T-helper 1 cell treated with Interleukin-12 subunit alpha and Interleukin-12 subunit beta and Interleukin-4 antibody, amounts not matched to agents 30 ng/mL and 1 ng/mL, for 36 hours (primary cell): ENCODE measurements around the gene CEACAM21. TPM values are rescaled to one million over a fixed set of nuclear protein-coding genes. Genes with fewer than 3 reads are reported as not detected.

Experiments
- intact Hi-C: fragments of 100-400 bp; cut with micrococcal nuclease; formaldehyde crosslinking; loops from one replicate; pipeline ENCODE4 v1.15.1; 2024
- total RNA-seq: library from RNA; stranded (reverse); gene quantifications from 2 replicates; pipeline ENCODE4 v1.2.3, GENCODE V29; 2022

CEACAM21 gene
- total RNA-seq, 1 donor from 2014 or later: 45.3 TPM

DNA sequence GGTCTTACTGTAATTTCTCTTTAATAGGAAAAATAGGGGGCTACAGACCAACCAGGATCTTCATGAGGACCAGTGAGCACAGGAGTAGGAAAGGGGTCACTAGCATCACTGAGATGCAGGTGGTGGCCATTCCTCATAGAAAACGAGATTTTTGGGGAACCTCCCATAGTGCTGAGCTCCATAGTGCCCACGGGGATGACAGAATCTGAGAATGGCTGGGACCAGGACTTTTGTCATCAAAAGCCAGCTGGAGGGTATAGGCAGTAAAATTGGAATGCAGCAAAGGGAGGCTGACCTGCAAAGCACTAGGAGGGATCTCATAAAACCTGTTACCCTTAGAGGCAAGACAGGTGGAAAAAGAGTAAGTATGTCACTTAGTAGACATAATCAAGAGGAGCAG lies 28.4 kb upstream of the CEACAM21 start:
- intact Hi-C loops: loop anchor here (5.0 to 10.0 kb wide), 3 partner anchors 315 to 1123 kb away; partner anchors contain the start of genes COQ8B, ITPKC, RPS19 and SERTAD1

GRCh38 chr19:41548047-41548446 lies 27.9 kb upstream of the CEACAM21 start:
- intact Hi-C loops: loop anchor here (5.0 to 10.0 kb wide), 3 partner anchors 314 to 1123 kb away; partner anchors contain the start of genes COQ8B, ITPKC, RPS19 and SERTAD1

DNA sequence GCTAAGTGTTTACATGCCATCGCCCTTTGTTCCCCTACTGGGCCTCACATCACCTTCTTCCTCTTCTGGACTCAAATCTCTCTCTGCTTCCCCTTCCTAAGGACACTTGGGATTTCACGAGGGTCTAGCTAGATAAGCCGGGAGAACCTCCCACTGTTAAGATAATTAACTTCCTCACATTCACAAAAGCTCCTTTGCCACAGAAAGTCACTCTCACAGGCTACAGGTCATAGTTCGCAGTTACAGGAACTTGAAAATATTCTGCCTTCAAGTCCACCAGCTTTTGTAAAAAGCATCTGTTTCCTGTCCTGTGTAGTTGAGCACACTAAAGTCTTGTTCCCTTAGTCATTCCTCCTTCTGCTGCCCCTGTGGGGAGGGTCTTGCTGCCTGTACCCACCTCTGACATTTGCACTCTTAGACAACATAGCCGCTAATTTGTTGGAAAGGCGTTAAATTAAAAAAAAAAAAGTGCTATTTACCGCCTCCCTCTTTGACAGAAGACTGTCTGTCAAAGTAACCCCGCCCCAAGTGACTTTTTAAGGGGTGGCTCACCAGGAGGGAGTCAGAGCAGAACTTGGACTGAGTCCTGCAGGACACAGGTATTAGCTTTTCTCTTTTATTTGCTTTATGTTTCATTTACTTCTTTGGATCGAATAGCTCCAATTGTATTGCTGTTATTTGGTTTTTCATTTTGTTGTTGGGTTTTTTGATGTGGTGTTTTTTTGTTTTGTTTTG lies 26.8 kb upstream of the CEACAM21 start:
- intact Hi-C loops: loop anchor here (1.0 to 10.0 kb wide), 5 partner anchors 10 to 1124 kb away; partner anchors contain the start of genes BCKDHA, COQ8B, EXOSC5 and ITPKC

DNA sequence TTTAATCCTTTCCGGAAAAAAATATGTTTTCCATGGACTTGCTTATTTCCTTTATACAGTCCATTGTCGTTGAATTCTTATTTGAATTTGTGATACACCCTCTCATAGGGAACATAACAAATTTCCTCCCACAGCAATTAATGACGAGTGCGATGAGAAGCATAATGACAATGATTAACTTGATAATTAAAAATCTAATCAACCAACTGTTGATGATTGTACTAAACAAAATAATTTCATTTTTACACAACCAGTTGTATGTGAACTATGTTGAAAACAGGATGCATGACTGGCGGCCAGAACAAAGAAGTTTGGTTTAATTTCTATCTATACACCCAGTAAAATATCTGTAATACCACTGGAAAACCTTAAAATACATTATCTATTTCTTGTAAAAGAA lies 26.1 kb upstream of the CEACAM21 start:
- intact Hi-C loops: loop anchor here (1.0 to 10.0 kb wide), 7 partner anchors 9 to 1125 kb away; partner anchors contain the start of genes BCKDHA, COQ8B, EXOSC5 and ITPKC

DNA sequence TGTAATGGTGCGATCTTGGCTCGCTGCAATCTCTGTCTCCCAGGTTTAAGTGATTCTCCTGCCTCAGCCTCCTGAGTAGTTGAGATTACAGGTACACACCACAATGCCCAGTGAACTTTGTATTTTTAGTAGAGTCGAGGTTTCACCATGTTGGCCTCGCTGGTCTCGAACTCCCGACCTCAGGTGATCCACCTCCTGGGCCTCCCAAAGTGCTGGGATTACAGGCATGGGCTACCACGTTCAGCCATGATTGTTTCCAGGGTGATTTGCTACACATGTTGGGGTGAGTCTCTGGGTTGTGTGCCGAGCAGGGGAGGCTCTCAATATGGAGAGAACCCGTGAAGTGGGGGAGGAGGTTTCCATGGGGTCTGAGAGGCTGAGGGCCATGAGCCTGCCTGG lies 24.8 kb upstream of the CEACAM21 start:
- intact Hi-C loops: loop anchor here (1.0 to 5.0 kb wide), 3 partner anchors 9 to 288 kb away; no protein-coding TSS in a partner anchor

DNA sequence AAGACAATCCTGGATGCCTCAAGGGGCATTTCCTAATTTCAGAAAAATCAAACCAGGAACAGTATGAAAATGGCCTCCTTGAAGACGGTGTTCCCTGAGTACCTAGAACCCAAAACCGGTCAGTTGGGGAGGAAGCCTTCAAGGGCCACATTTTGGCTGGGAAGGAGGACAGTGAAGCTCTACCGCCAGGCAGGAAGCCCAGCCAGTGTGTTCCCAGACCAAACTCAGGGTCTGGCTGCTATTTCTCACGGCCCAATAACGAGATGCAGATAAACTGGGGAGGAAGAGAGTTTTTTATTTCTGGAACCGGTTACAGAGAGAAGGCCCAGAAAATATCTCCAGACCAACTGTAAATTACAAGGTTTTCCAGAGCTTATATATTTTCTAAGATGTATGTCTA lies 24.3 kb upstream of the CEACAM21 start:
- intact Hi-C loops: loop anchor here (1.0 to 5.0 kb wide), 3 partner anchors 9 to 289 kb away; no protein-coding TSS in a partner anchor

GRCh38 chr19:41552558-41552957 lies 23.4 kb upstream of the CEACAM21 start:
- intact Hi-C loops: loop anchor here (5.0 kb wide), 1 partner anchor 245 kb away; no protein-coding TSS in a partner anchor

DNA sequence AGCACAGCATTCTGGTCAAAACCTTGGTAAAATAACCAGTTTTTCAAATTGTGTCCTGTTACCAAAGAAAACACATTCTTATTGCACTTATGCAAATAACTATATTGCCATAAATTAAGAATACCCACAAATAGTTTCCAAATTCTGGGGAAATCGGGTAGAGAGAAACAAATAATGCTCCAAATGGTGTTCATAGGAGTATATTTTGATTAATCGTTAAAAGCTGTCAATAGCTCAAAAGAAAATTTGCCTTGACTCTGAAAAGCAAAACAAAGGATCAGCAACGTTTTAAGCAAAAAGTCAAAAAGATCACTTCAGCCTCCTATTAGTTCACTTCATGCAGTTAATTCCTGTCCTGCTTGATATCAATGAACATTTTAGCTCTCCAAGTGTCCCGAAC lies 22.2 kb upstream of the CEACAM21 start:
- intact Hi-C loops: loop anchor here (2.0 to 5.0 kb wide), 2 partner anchors 203 to 247 kb away; no protein-coding TSS in a partner anchor

GRCh38 chr19:41554907-41555306 lies 21.1 kb upstream of the CEACAM21 start:
- intact Hi-C loops: loop anchor here (1.0 to 5.0 kb wide), 4 partner anchors 8 to 248 kb away; no protein-coding TSS in a partner anchor

- intact Hi-C loops: loop anchor here (1.0 to 2.0 kb wide), 3 partner anchors 8 to 205 kb away; no protein-coding TSS in a partner anchor
These were observed 20.2 kb upstream of the CEACAM21 start for GRCh38 chr19:41555748-41556147.

DNA sequence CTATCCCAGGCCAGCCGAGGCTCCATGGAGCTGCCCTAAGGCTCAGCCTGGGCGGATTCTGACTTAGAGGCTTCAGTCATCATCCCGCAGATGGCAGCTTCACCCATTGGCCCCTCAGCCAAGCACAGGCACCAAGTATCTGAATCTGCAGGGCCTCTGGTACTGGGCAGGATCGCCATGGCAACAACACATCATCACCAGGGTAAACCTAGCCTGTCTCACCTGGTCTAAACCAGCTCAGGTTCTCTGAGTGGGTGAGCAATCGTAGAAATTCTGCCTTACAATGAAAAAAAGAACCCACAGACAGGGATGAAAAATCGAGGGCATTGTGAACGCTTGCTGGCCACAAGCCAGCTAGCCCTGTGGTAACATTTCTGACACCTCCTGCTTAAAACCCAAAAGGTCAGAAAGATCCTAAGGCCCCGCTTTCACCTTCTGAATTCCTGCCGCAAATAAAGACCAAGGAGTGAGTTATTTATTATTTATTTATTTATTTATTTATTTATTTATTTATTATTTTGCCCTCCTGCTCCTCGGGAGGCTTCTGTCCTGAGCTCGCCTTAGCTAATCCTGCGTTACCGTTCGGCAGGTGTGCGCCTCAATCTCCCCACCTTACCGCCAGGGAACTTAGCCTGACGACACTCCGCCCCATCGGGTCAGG lies 12.0 kb upstream of the CEACAM21 start:
- intact Hi-C loops: loop anchor here (1.0 kb wide), 4 partner anchors 9 to 115 kb away; no protein-coding TSS in a partner anchor

- intact Hi-C loops: no loop called here
These were observed 11.2 kb upstream of the CEACAM21 start for GRCh38 chr19:41564515-41565378.

DNA sequence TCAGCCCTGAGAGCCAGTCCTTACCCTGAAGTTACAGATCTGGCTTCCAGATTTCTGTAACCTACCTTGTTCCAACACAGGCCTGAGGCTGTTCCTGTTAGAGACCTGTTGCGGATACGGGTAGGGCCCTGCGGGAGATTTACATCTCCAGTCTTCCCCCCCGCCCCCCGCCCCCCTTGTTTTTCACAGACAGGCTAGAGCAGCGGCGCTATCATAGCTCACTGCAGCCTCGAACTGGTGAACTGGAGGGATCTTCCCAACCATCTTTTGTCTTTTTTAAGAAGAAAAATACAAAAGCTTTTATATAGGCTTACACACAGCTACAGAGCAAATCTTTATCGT lies 10.6 kb upstream of the CEACAM21 start:
- intact Hi-C loops: no loop called here

- intact Hi-C loops: no loop called here
These were observed 10.0 kb upstream of the CEACAM21 start for GRCh38 chr19:41566001-41566400.

- intact Hi-C loops: loop anchor here (1.0 kb wide), 5 partner anchors 26 to 172 kb away; partner anchors contain the start of genes BCKDHA and EXOSC5
These were observed 6.3 kb upstream of the CEACAM21 start for GRCh38 chr19:41569481-41570150.

- intact Hi-C loops: loop anchor here (1.0 kb wide), 5 partner anchors 25 to 173 kb away; partner anchors contain the start of genes BCKDHA and EXOSC5
These were observed 5.8 kb upstream of the CEACAM21 start for GRCh38 chr19:41570179-41570578.

GRCh38 chr19:41570639-41571112 lies 5.3 kb upstream of the CEACAM21 start:
- intact Hi-C loops: loop anchor here (1.0 kb wide), 5 partner anchors 25 to 173 kb away; partner anchors contain the start of genes BCKDHA and EXOSC5

DNA sequence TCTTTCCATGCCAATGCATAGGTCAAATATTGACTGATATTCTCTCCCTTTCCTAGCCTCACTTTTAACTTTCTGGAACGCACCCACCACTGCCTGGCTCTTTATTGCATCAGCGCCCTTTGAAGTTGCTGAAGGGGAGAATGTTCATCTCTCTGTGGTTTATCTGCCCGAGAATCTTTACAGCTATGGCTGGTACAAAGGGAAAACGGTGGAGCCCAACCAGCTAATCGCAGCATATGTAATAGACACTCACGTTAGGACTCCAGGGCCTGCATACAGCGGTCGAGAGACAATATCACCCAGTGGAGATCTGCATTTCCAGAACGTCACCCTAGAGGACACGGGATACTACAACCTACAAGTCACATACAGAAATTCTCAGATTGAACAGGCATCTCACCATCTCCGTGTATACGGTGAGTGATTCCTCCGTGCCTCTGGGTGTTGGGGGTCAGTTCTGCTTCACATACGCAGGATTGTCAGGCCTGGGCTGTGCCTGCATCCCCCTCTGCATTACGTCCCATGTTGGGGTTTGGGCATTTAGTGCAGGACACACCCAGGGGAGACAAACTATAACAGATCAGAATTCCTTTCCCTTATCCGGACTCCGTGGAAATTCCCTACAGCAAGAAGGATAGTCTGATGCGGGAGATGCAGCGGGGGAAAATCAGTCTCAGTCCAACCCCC lies 1.3 kb downstream of the CEACAM21 start:
- intact Hi-C loops: no loop called here

GRCh38 chr19:41577833-41578232 lies 1.9 kb downstream of the CEACAM21 start:
- intact Hi-C loops: no loop called here
